Measurements from ENCODE around the gene SEC16B.

The SEC16B gene

DNA sequence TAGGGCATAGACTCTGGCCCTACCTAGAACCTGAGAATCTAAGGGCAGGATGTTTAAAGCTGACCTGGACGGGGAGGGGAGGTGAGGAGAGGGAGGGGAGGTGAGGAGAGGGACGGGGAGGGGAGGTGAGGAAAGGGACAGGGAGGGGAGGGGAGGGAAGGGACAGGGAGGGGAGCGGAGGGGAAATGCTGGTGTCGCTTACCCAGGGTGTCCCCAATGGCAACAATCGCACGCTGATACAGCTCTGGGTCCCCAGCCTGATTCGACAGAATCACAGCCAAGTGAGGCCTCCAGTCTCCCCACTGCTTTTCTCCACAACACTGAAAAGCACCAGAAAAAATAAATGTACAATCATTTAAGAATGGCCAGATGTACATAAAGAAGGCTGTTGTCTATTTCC is 22.2 kb downstream of the SEC16B start:
- DNase-seq, result no peak
- Histone ChIP-seq H3K27me3 (replicated peaks) (no peaks in the 10 kb centered on the region), H3K36me3 (replicated peaks) (no peaks in the 10 kb centered on the region), H3K4me3 (ENCODE audit: low read depth, low read length) (no peak overlapping the region), H3K27ac (no peak overlapping the region)
- TF ChIP-seq, protein P1, sequence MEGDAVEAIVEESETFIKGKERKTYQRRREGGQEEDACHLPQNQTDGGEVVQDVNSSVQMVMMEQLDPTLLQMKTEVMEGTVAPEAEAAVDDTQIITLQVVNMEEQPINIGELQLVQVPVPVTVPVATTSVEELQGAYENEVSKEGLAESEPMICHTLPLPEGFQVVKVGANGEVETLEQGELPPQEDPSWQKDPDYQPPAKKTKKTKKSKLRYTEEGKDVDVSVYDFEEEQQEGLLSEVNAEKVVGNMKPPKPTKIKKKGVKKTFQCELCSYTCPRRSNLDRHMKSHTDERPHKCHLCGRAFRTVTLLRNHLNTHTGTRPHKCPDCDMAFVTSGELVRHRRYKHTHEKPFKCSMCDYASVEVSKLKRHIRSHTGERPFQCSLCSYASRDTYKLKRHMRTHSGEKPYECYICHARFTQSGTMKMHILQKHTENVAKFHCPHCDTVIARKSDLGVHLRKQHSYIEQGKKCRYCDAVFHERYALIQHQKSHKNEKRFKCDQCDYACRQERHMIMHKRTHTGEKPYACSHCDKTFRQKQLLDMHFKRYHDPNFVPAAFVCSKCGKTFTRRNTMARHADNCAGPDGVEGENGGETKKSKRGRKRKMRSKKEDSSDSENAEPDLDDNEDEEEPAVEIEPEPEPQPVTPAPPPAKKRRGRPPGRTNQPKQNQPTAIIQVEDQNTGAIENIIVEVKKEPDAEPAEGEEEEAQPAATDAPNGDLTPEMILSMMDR (IDR thresholded peaks at IDR 0.05; ENCODE audit: low read depth, low read length, missing control alignments), result no peak
- in situ Hi-C loops (cut with HindIII; ENCODE audit: low pct_ligation_motif_present, low sequenced_read_pairs), result no loop called here

DNA sequence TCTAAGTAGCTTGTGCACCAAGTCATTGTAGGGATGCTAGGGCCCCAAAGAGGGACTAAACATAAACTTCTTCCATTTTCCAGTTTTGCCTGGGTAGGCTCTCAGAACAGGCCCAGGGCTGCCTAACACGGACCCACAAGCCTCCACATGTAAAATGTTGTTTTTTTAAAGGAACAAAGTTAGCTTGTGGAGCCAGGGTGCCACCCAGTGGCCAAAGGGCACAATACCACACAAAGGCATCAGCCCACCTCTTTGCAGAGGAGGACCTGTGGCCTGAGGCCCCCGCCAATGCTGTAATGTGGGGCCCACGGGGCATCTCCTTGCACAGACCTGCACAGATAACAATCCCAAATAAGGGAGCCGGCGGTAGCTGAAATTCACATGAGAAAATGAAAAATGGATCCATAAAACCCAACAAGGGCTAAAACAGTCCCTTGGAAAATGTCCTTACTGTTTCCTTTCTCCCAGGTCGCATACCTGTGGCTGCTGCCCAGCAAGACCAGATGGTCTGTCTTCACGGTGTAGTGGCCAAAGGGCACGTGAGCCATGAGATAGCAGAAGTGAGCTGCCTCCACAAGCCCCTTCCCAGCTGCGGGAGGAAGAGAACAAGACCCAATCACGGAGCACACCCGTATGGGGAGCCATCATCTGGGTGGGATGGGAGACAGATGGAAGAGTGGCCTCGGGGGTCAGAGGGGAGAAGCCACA is 23.8 kb downstream of the SEC16B start:
- Histone ChIP-seq H3K36me3 (replicated peaks) (no peaks in the 10 kb centered on the region), H3K27me3 (replicated peaks) (no peaks in the 10 kb centered on the region), H3K4me3 (ENCODE audit: low read depth, low read length) (no peak overlapping the region), H3K27ac (no peak overlapping the region)
- in situ Hi-C loops (cut with HindIII; ENCODE audit: low pct_ligation_motif_present, low sequenced_read_pairs), result no loop called here
- DNase-seq, result peak; percentile 60
- TF ChIP-seq, protein P1 (IDR thresholded peaks at IDR 0.05; ENCODE audit: low read depth, low read length, missing control alignments), result peak; percentile 88

DNA sequence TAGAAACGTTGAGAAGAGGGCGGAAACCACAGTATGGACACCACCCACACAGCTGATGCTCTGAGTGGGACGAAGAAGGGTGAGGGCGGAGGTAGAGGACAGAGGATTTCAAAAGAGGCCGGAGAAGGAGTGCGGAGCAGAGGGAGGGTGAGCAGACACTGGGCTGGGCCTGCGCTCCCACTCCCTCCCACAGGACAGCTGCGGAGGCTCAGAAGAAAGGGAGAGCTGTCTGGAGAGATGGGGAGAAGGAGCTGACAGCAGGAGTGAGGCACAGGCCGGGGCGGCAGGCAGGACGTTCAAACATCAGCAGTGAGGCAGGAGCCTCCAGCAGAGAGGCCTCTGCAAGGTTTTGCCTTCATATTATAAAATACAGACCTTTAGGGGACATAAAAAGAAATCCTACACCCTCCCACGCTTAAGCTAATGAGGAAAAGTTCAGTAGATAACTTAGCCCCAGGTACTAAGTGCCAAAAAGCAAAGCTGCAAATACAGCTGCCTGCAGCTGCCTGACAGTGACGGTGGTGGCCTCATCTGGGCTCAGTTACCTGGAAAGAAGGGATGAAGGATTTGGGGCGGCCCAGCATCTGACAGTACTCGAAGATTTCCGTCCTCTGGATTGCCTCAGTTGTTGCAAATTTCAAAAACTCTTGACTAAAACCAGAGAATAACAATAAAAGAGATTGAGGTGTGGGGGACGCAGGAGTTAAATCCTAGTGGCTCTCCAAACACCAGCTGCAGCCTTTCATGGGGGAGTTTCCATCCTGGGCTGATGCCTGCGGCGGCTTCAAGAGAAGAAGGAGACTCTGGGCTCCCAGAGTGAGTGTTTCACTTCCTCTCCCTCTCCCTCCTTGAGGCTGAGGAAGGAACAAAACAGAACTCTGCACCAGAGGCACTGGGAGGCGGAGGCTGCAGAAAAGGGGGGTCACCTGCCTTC is 25.6 kb downstream of the SEC16B start:
- TF ChIP-seq, protein P1 (IDR thresholded peaks at IDR 0.05; ENCODE audit: low read depth, low read length, missing control alignments), result no peak
- DNase-seq, result no peak
- H3K27ac ChIP-seq, result no peak overlapping the region
- no peaks in the 10 kb centered on the region for H3K36me3 ChIP-seq (replicated peaks)
- H3K4me3 ChIP-seq (ENCODE audit: low read depth, low read length), result no peak overlapping the region
- in situ Hi-C loops (cut with HindIII; ENCODE audit: low pct_ligation_motif_present, low sequenced_read_pairs), result no loop called here
- H3K27me3 ChIP-seq (replicated peaks), result no peaks in the 10 kb centered on the region

DNA sequence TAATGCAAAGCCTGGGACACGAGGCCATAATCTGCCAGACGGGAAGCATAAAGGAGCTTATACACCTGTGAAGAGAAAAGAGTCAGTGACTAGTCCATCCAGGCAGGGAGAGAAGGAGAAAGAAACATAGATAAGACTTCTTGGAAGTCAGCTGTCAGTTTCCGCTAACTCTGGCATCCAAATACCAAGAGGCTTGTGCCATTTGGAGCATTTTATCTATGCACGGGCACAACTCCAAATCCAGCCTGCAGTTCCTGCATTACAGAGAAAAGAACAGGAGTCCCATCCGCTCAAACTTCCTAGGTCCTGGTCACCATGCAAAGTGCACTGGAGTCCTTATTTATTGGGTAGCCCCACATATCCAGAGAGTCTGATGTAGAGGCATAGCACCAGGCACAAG is 27.9 kb downstream of the SEC16B start:
- TF ChIP-seq, protein P1 (IDR thresholded peaks at IDR 0.05; ENCODE audit: low read depth, low read length, missing control alignments), result no peak
- no peaks in the 10 kb centered on the region for H3K36me3 ChIP-seq (replicated peaks)
- no peaks in the 10 kb centered on the region for H3K27me3 ChIP-seq (replicated peaks)
- H3K4me3 ChIP-seq (ENCODE audit: low read depth, low read length), result no peak overlapping the region
- in situ Hi-C loops (cut with HindIII; ENCODE audit: low pct_ligation_motif_present, low sequenced_read_pairs), result no loop called here
- H3K27ac ChIP-seq, result no peak overlapping the region
- no peak for DNase-seq

DNA sequence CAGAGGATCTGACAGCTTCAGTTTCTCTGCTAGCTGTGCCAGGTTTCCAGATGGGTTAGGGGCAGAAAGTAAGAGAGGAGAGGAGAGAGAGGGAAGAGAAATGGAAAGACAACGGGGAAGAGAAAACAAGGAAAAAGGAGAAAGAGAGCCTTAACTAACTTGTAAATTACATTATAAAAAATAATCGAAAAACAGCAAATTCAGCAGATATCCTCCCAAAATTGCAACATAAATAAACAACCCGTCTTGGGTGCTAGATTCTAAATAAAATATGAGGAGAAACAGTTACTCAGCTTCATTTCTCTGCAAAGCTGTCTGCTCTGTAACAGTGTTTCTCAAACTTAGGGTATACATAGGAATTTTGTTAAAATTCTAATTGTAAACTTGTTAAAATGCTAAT is 29.2 kb downstream of the SEC16B start:
- Histone ChIP-seq H3K27ac (no peak overlapping the region), H3K36me3 (replicated peaks) (no peaks in the 10 kb centered on the region), H3K27me3 (replicated peaks) (no peaks in the 10 kb centered on the region), H3K4me3 (ENCODE audit: low read depth, low read length) (no peak overlapping the region)
- no peak for DNase-seq
- in situ Hi-C loops (cut with HindIII; ENCODE audit: low pct_ligation_motif_present, low sequenced_read_pairs), result no loop called here
- TF ChIP-seq, protein P1 (IDR thresholded peaks at IDR 0.05; ENCODE audit: low read depth, low read length, missing control alignments), result no peak

Measured in brain microvascular endothelial cell (primary cell).